Effector memory CD4-positive, alpha-beta T cell (primary cell): Measurements from ENCODE around the gene ULK4.
A peak's percentile ranks its signal among the peaks of the same experiment; 100 is the strongest.

ENCODE experiments used
- DNase-seq, 3 donors: peaks; one replicate each; pipeline ENCODE4 v3.0.0-alpha.2; 2020
- H3K27ac ChIP-seq: 2 replicates; pipeline ENCODE4 v1.7.0; 2013; ENCODE audit warnings: mild to moderate bottlenecking, low read length, moderate library complexity; ENCODE audit not compliant: insufficient read depth, poor library complexity, severe bottlenecking
- H3K27me3 ChIP-seq: replicated peaks from 2 replicates; pipeline ENCODE4 v1.7.0; 2013; ENCODE audit warnings: mild to moderate bottlenecking, low read length; ENCODE audit not compliant: insufficient read depth, control insufficient read depth, poor library complexity, severe bottlenecking
- H3K36me3 ChIP-seq: 2 replicates; pipeline ENCODE4 v1.7.0; 2013; ENCODE audit warnings: mild to moderate bottlenecking, low read length, moderate library complexity; ENCODE audit not compliant: control insufficient read depth, insufficient read depth
- H3K4me1 ChIP-seq: 2 replicates; pipeline ENCODE4 v1.7.0; 2013; ENCODE audit warnings: low read length, mild to moderate bottlenecking; ENCODE audit not compliant: control insufficient read depth, insufficient read depth, poor library complexity, severe bottlenecking
- H3K4me3 ChIP-seq: 2 replicates; pipeline ENCODE4 v1.7.0; 2013; ENCODE audit warnings: low read length, low read depth, mild to moderate bottlenecking; ENCODE audit not compliant: insufficient read depth, poor library complexity, severe bottlenecking
- H3K9me3 ChIP-seq: 2 replicates; pipeline ENCODE4 v1.7.0; 2013; ENCODE audit warnings: mild to moderate bottlenecking, low read length, moderate library complexity; ENCODE audit not compliant: control insufficient read depth

Gene ULK4

GRCh38 chr3:41210966-41211365 is 750.9 kb downstream of the ULK4 start:
- Histone ChIP-seq H3K4me3 (no peak overlapping the region), H3K36me3 (no peaks in the 10 kb centered on the region), H3K4me1 (peaks cover 13% of the 10 kb centered on the region), H3K9me3 (no peaks in the 10 kb centered on the region), H3K27ac (no peak overlapping the region), H3K27me3 (no peaks in the 10 kb centered on the region)
- DNase-seq = no peak

DNA sequence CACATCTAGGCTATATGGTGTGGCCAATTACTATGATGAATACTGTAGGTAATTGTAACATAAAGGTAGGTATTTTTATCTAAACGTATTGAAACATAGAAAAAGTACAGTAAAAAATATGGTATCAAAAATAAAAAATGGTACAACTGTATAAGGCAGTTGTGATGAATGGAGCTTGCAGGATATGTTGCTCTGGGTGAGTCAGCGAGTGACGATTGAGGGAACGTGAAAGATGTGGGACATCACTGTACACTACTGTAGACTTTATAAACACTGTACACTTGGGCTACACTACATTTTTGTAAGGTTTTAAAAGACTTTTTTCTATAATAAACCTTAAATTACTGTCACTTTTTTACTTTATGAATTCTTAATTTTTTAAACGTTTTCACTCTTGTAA is 752.3 kb downstream of the ULK4 start:
- H3K27ac ChIP-seq = no peak overlapping the region
- peaks cover 11% of the 10 kb centered on the region for H3K4me1 ChIP-seq
- no peaks in the 10 kb centered on the region for H3K9me3 ChIP-seq
- H3K27me3 ChIP-seq = no peaks in the 10 kb centered on the region
- H3K4me3 ChIP-seq = no peak overlapping the region
- no peak for DNase-seq
- H3K36me3 ChIP-seq = no peaks in the 10 kb centered on the region

DNA sequence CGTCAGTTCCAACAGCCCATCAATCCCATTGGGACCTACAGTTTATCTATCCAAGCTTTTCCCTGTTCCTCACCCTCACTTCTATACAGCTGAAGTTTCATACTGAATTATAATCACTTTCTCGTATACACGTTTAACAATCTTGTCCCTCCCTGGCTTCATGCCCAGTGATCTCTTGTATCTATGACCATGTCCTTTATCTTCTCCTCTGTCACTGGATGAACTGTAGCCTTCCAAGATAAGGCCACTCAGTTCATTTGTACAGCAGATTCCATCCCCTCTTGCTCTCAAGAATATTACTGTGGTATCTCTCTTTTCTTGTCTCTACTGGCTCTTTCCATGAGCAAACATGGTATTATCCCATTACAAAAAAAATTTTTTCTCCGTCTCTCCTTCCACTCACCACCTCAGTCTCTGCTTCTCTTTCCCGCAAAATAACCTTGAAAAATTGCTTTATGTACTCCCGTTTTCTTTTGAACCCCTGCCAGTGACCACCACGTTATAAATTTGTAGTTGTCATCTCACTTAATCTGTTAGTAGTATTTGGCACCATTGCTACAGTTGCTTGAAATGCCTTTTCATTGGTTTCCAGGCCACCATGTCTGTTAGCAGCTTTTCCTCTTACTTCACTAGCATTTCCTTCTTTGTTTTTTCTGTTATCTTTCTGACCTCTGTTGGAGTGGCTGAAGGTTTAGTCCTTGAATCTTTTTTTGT is 753.2 kb downstream of the ULK4 start:
- H3K4me3 ChIP-seq = no peak overlapping the region
- H3K27ac ChIP-seq = no peak overlapping the region
- no peaks in the 10 kb centered on the region for H3K9me3 ChIP-seq
- no peak for DNase-seq
- H3K4me1 ChIP-seq = peaks cover 6% of the 10 kb centered on the region
- no peaks in the 10 kb centered on the region for H3K36me3 ChIP-seq
- no peaks in the 10 kb centered on the region for H3K27me3 ChIP-seq

DNA sequence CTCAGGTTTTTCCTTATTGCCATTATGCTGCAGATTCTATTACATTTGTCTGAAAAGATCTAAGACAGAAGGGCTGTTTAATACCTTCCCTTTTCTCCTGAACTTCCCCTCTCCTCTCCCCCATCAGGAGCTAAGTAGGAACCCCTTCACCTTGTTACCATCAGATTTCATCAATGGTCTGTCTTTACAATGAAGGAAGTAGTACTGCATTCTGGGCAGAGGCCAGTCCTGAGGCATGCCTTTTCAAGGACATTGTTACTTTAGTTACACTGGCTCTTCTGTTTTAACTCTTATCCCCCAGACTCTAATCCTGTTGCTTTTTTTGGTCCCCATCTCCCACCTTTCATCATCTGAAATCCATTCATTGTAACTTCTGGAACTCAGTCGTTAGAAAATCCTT is 754.5 kb downstream of the ULK4 start:
- H3K27me3 ChIP-seq = no peaks in the 10 kb centered on the region
- H3K9me3 ChIP-seq = no peaks in the 10 kb centered on the region
- DNase-seq = no peak
- no peaks in the 10 kb centered on the region for H3K36me3 ChIP-seq
- no peak overlapping the region for H3K27ac ChIP-seq
- peaks cover 16% of the 10 kb centered on the region for H3K4me1 ChIP-seq
- H3K4me3 ChIP-seq = no peak overlapping the region

- Histone ChIP-seq H3K4me3 (no peak overlapping the region), H3K4me1 (peaks cover 27% of the 10 kb centered on the region), H3K9me3 (no peaks in the 10 kb centered on the region)
Observed at GRCh38 chr3:41205591-41205990, 756.3 kb downstream of the ULK4 start.

GRCh38 chr3:41204369-41204768 is 757.5 kb downstream of the ULK4 start:
- peaks cover 27% of the 10 kb centered on the region for H3K4me1 ChIP-seq
- no peaks in the 10 kb centered on the region for H3K27me3 ChIP-seq
- DNase-seq = no peak
- H3K36me3 ChIP-seq = no peaks in the 10 kb centered on the region
- no peak overlapping the region for H3K27ac ChIP-seq
- no peak overlapping the region for H3K4me3 ChIP-seq
- no peaks in the 10 kb centered on the region for H3K9me3 ChIP-seq

More at GRCh38 chr3:41205591-41205990, 756.3 kb downstream of the ULK4 start:
- DNase-seq = no peak
- Histone ChIP-seq H3K36me3 (no peaks in the 10 kb centered on the region), H3K27ac (no peak overlapping the region), H3K27me3 (no peaks in the 10 kb centered on the region)

DNA sequence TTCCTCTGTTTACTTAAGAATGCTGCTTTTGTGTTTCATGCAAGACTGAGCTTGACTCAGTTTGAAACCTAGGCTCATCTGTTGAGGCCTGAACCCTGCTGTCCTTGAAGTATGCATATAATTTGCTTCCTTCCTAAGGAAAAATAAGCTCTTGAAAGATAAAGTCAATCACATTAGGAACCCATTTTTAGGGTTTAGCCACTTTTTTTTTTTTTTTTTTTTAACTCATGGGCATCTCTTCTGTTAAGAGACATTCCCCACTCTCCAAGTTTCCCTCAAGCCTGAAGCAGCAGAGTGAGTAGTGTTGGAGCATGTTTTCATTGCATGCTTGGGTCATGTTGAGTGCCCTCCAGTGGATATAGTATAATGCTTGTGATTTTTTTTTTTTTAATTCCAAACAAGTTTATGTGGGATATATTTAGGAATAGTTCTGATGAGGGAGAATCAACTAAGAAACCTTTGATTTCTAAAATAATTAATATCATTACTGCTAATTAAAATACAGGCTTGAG is 759.0 kb downstream of the ULK4 start:
- H3K36me3 ChIP-seq = no peaks in the 10 kb centered on the region
- no peak overlapping the region for H3K4me3 ChIP-seq
- peaks cover 32% of the 10 kb centered on the region for H3K4me1 ChIP-seq
- no peak overlapping the region for H3K27ac ChIP-seq
- no peak for DNase-seq
- H3K27me3 ChIP-seq = no peaks in the 10 kb centered on the region
- H3K9me3 ChIP-seq = no peaks in the 10 kb centered on the region

DNA sequence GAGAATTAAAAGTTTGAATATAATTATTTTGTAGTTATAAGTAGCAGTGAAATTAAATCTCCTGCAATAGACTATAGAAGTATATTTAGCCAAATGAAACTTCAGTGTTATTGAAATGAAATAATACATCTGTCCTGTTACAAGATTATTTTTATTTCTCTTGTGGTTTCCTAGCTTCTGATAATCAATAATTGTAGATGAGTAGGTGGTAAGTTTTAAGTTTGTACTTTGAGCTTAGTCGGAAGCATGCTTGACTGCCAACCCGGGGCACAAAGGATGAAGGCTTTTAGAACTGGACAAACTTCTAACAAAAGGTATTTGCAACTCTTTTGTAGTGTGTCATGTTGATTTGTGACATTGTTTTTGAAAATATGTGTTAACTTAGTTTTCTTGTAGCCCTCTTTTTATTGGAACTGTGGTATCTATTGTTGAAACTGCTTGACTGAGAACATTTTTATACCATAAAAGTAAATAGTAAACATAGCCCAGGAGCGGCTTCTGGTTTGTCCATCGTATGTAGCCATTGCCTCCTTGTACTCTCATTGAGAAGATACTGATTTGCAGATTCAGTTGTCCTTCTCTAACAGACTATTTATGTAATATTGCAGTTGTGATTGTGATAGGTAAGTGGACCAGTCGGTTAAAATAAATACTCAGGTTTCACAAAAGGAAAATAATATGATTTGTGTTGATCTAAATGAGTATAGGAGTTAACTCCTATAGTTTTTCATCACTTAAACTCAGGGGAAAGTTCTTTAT is 759.6 kb downstream of the ULK4 start:
- H3K27ac ChIP-seq = no peak overlapping the region
- H3K4me1 ChIP-seq = peaks cover 32% of the 10 kb centered on the region
- no peaks in the 10 kb centered on the region for H3K36me3 ChIP-seq
- no peaks in the 10 kb centered on the region for H3K9me3 ChIP-seq
- no peak for DNase-seq
- H3K27me3 ChIP-seq = no peaks in the 10 kb centered on the region
- H3K4me3 ChIP-seq = no peak overlapping the region

GRCh38 chr3:41200669-41201021 is 761.3 kb downstream of the ULK4 start:
- Histone ChIP-seq H3K4me3 (peak overlapping the region; percentile 63), H3K36me3 (no peaks in the 10 kb centered on the region), H3K4me1 (peaks cover 26% of the 10 kb centered on the region), H3K9me3 (no peaks in the 10 kb centered on the region), H3K27ac (peak overlapping the region; percentile 92), H3K27me3 (no peaks in the 10 kb centered on the region)
- peak in 2 of 3 donors; percentile 9 to 31 for DNase-seq
